A549 (cell line): ENCODE results near the gene ASCL2. TPM values are rescaled to one million over a fixed set of nuclear protein-coding genes. Genes with fewer than 3 reads are reported as not detected.

Experiments
- ATAC-seq, 2 experiments: fragments of 200-7000 bp in 1 of 2; fragments of >200 bp in 1 of 2; cut with Nextera tagmentation in 1 of 2; cut with Tn5 transposase in 1 of 2; 3 replicates each; pipeline versions ENCODE4 v1.8.0 to v1.9.1; 2018 to 2020; ENCODE audit warnings: mild to moderate bottlenecking in 1 of 2, moderate library complexity in 1 of 2
- CTCF ChIA-PET: fragments of 300-600 bp; sonication (Branson Sonifier 250); formaldehyde crosslinking; extraction: SDS; loops from one replicate; lab custom pipeline; 2021; ENCODE audit warnings: antibody characterized with exemption, inconsistent platforms; lab: Yijun Ruan, JAX
- POLR2A ChIA-PET: fragments of 350-600 bp; formaldehyde crosslinking; extraction: SDS; loops from one replicate; lab custom pipeline; 2021; ENCODE audit warnings: antibody characterized with exemption, inconsistent platforms; lab: Yijun Ruan, JAX
- DNase-seq, 2 experiments: peaks; one replicate each; pipeline versions ENCODE4 v3.0.0 to v3.0.0-alpha.2; 2011 to 2016; ENCODE audit warnings: low read depth in 1 of 2, low spot score in 1 of 2
- FAIRE-seq: peaks from 2 replicates; lab custom pipeline; 2011; peaks lifted over from hg19 to GRCh38; lab: Jason Lieb, UNC
- H3K27ac ChIP-seq, 2 experiments: fragments of >200 bp; sonication (Bioruptor Twin); formaldehyde crosslinking; 3 replicates each; pipeline ENCODE4 v1.5.1; 2016 to 2017
- H3K4me1 ChIP-seq: fragments of >200 bp; sonication (Bioruptor Twin); formaldehyde crosslinking; 3 replicates; pipeline ENCODE4 v1.6.1; 2016
- H3K4me2 ChIP-seq: fragments of >200 bp; sonication (Bioruptor Twin); formaldehyde crosslinking; 3 replicates; pipeline ENCODE4 v1.6.1; 2016
- H3K4me3 ChIP-seq: fragments of >200 bp; sonication (Bioruptor Twin); formaldehyde crosslinking; 3 replicates; pipeline ENCODE4 v1.5.1; 2016
- H3K9me3 ChIP-seq: fragments of >200 bp; sonication (Bioruptor Twin); formaldehyde crosslinking; 3 replicates; pipeline ENCODE4 v1.6.1; 2016
- ATOH8 ChIP-seq: fragments of 250-450 bp; sonication (Bioruptor Pico); IDR thresholded peaks from 2 replicates; pipeline ENCODE4 v1.5.0; 2020; ENCODE audit warnings: low read depth, mild to moderate bottlenecking, moderate library complexity
- CEBPB ChIP-seq, 2 experiments: fragments of >200 bp in 1 of 2; sonication (Bioruptor Twin) in 1 of 2; formaldehyde crosslinking in 1 of 2; IDR thresholded peaks; 2 replicates each; pipeline ENCODE4 v1.6.1; 2012 to 2016
- EHF ChIP-seq: fragments of 250-450 bp; sonication (Bioruptor Pico); IDR thresholded peaks from 2 replicates; pipeline ENCODE4 v1.5.0; 2020; ENCODE audit warnings: mild to moderate bottlenecking
- ELK1 ChIP-seq: fragments of 150-350 bp; IDR thresholded peaks from 2 replicates; pipeline ENCODE4 v1.6.1; 2014; ENCODE audit warnings: low read depth, mild to moderate bottlenecking, low read length
- ESRRA ChIP-seq: fragments of 150-350 bp; IDR thresholded peaks from 2 replicates; pipeline ENCODE4 v1.6.1; 2014; ENCODE audit warnings: mild to moderate bottlenecking, low read length, borderline replicate concordance
- FOSL2 ChIP-seq, 2 experiments: fragments of 450-650 bp in 1 of 2; fragments of >200 bp in 1 of 2; sonication (Bioruptor Twin) in 1 of 2; formaldehyde crosslinking; IDR thresholded peaks; 2 replicates each; pipeline versions ENCODE4 v1.5.0 to v1.6.1; 2016 to 2020; ENCODE audit warnings: mild to moderate bottlenecking in 1 of 2, moderate library complexity in 1 of 2
- HOXB13 ChIP-seq: fragments of 250-450 bp; sonication (Bioruptor Pico); IDR thresholded peaks from 2 replicates; pipeline ENCODE4 v1.5.0; 2020; ENCODE audit warnings: low read depth, mild to moderate bottlenecking, moderate library complexity
- JUNB ChIP-seq: fragments of >200 bp; sonication (Bioruptor Twin); formaldehyde crosslinking; IDR thresholded peaks from 2 replicates; pipeline ENCODE4 v1.6.1; 2016
- KDM1A ChIP-seq: fragments of 200-600 bp; sonication (generic); IDR thresholded peaks from 2 replicates; pipeline ENCODE4 v1.6.1; 2016; ENCODE audit warnings: low read depth, mild to moderate bottlenecking
- MYC ChIP-seq: IDR thresholded peaks from 2 replicates; pipeline ENCODE4 v1.6.1; 2012; ENCODE audit warnings: mild to moderate bottlenecking, inconsistent platforms, low read length, improper control_type of control experiment, borderline replicate concordance
- NFE2L2 ChIP-seq: fragments of 150-350 bp; conservative IDR thresholded peaks from 2 replicates; pipeline ENCODE4 v1.6.1; 2014; ENCODE audit warnings: low read length
- NPAS2 ChIP-seq: fragments of 250-450 bp; sonication (Bioruptor Pico); IDR thresholded peaks from 2 replicates; pipeline ENCODE4 v1.8.0; 2022; ENCODE audit warnings: mild to moderate bottlenecking, moderate library complexity, borderline replicate concordance
- PBX3 ChIP-seq: IDR thresholded peaks from 2 replicates; pipeline ENCODE4 v1.6.1; 2012
- POLR2A ChIP-seq: IDR thresholded peaks from 2 replicates; pipeline ENCODE4 v1.6.1; 2012; ENCODE audit warnings: mild to moderate bottlenecking, low read length
- RAD21 ChIP-seq, 2 experiments: fragments of >200 bp in 1 of 2; sonication (Bioruptor Twin) in 1 of 2; formaldehyde crosslinking in 1 of 2; IDR thresholded peaks in 1 of 2; conservative IDR thresholded peaks in 1 of 2; 2 replicates in 1 of 2; 3 replicates in 1 of 2; pipeline ENCODE4 v1.6.1; 2012 to 2018; ENCODE audit warnings: inconsistent platforms in 1 of 2
- RFX5 ChIP-seq: fragments of 450-650 bp; IDR thresholded peaks from 2 replicates; pipeline ENCODE4 v1.7.1; 2014; ENCODE audit warnings: antibody characterized with exemption, mild to moderate bottlenecking, moderate library complexity
- TFCP2L1 ChIP-seq: fragments of 250-450 bp; sonication (Bioruptor Pico); IDR thresholded peaks from 2 replicates; pipeline ENCODE4 v1.5.0; 2021; ENCODE audit warnings: mild to moderate bottlenecking
- ZFP36 ChIP-seq: fragments of 450-650 bp; IDR thresholded peaks from 2 replicates; pipeline ENCODE4 v1.6.1; 2014; ENCODE audit warnings: borderline replicate concordance; ENCODE audit not compliant: partially characterized antibody
- ZSCAN20 ChIP-seq: fragments of 250-450 bp; sonication (Bioruptor Pico); IDR thresholded peaks from 2 replicates; pipeline ENCODE4 v1.8.0; 2022; ENCODE audit warnings: mild to moderate bottlenecking, moderate library complexity
- WGBS: methylation state at CpG from one replicate; pipeline ENCODE4 v1.1.6; 2017; ENCODE audit errors: missing lambda C conversion rate; 5-methylcytosine and 5-hydroxymethylcytosine counted together
- polyA plus RNA-seq, 4 experiments: library from polyadenylated mRNA; depleted of rRNA in 3 of 4; stranded (reverse); fragments of >200 nt; fragmentation: RNase III in 1 of 4; extraction: RNeasy Plus Mini Kit Qiagen cat#74134 plus additional on column Dnase treatment in 1 of 4; gene quantifications; 2 replicates in 3 of 4; 3 replicates in 1 of 4; pipeline ENCODE4 v1.2.3, GENCODE V29; 2011 to 2017

Gene ASCL2
- polyA plus RNA-seq, 2 of the 4 experiments (the other 2 are of a cell fraction), result not detected

- CTCF ChIA-PET, result interaction anchor here (1.1 to 2.1 kb wide), 2 partner anchors 9 to 156 kb away, joined by 3 to 7 read pairs; no protein-coding TSS in a partner anchor
- Histone ChIP-seq H3K4me3 (no peak overlapping the region), H3K4me2 (no peak overlapping the region), H3K27ac (no peak overlapping the region), H3K9me3 (no peaks in the 10 kb centered on the region), H3K4me1 (peaks cover 3% of the 10 kb centered on the region; the same call in 1 of the 3 replicates)
- ATAC-seq (no peak), FAIRE-seq (no peak), DNase-seq (no peak)
- TF ChIP-seq ELK1 (no peak), CEBPB (IDR thresholded peaks at IDR 0.05) (no peak)
- POLR2A ChIA-PET, result no interaction called here
- WGBS, result 59% methylated on average over 22 of the region's 22 CpGs
Observed at GRCh38 chr11:2264366-2265053, 5.9 kb downstream of the ASCL2 start.

GRCh38 chr11:2263724-2264360 lies 6.5 kb downstream of the ASCL2 start:
- no peak for DNase-seq
- WGBS, result 65% methylated on average over 12 of the region's 13 CpGs
- TF ChIP-seq ZSCAN20 (CRISPR knock-in tag) (no peak), NPAS2 (CRISPR knock-in tag) (no peak), POLR2A (no peak), RAD21 (conservative IDR thresholded peaks at IDR 0.05 in 1 of 2, IDR thresholded peaks at IDR 0.05 in 1 of 2) (no peak), RFX5 (no peak), ZFP36 (no peak), MYC (no peak), ATOH8 (CRISPR knock-in tag) (no peak), JUNB (no peak), KDM1A (no peak), PBX3 (no peak), HOXB13 (CRISPR knock-in tag) (no peak), TFCP2L1 (CRISPR knock-in tag) (no peak)
- Histone ChIP-seq H3K4me2 (no peak overlapping the region), H3K4me3 (no peak overlapping the region), H3K27ac (no peak overlapping the region), H3K4me1 (no peaks in the 10 kb centered on the region), H3K9me3 (no peaks in the 10 kb centered on the region)
- POLR2A ChIA-PET, result no interaction called here
- no peak for FAIRE-seq
- no peak for ATAC-seq
- CTCF ChIA-PET, result interaction anchor here (1.0 to 2.1 kb wide), 5 partner anchors 9 to 268 kb away, joined by 3 to 7 read pairs (median 3); no protein-coding TSS in a partner anchor

- ATAC-seq, result no peak
- FAIRE-seq, result no peak
- H3K4me3 ChIP-seq, result no peak overlapping the region
- TF ChIP-seq NFE2L2 (no peak), EHF (CRISPR knock-in tag) (no peak), FOSL2 (IDR thresholded peaks at IDR 0.05) (no peak), FOSL2 (CRISPR knock-in tag; IDR thresholded peaks at IDR 0.05) (no peak), ESRRA (no peak), RAD21 (conservative IDR thresholded peaks at IDR 0.05 in 1 of 2, IDR thresholded peaks at IDR 0.05 in 1 of 2) (no peak)
- TF ChIP-seq, all 56 proteins: peak for 0
- no peak for DNase-seq
- ChIA-PET CTCF (interaction anchor here (1.0 to 2.1 kb wide), 5 partner anchors 10 to 269 kb away, joined by 3 to 7 read pairs (median 3); no protein-coding TSS in a partner anchor), POLR2A (no interaction called here)
- Histone ChIP-seq H3K4me2 (no peak overlapping the region), H3K9me3 (no peaks in the 10 kb centered on the region), H3K4me1 (no peaks in the 10 kb centered on the region), H3K27ac (no peak overlapping the region)
- WGBS, result 52% methylated on average over 6 of the region's 10 CpGs
Observed at GRCh38 chr11:2263071-2263565, 7.3 kb downstream of the ASCL2 start.
